HEK293T (cell line): Measurements from ENCODE around the gene ST3GAL4.

ENCODE experiments used
- CTCF ChIA-PET: fragments of 350-600 bp; formaldehyde crosslinking; extraction: SDS; loops from one replicate; lab custom pipeline; 2021; ENCODE audit warnings: antibody characterized with exemption, inconsistent platforms; lab: Yijun Ruan, JAX
- POLR2A ChIA-PET: fragments of 350-600 bp; formaldehyde crosslinking; extraction: SDS; loops from one replicate; lab custom pipeline; 2020; ENCODE audit warnings: antibody characterized with exemption, inconsistent platforms; lab: Yijun Ruan, JAX
- DNase-seq: peaks from one replicate; pipeline ENCODE4 v3.0.0; 2012; ENCODE audit warnings: mixed read lengths; ENCODE audit errors: extremely low spot score
- ARNT ChIP-seq: fragments of 450-650 bp; IDR thresholded peaks from 2 replicates; pipeline ENCODE4 v1.6.1; 2017; ENCODE audit warnings: mild to moderate bottlenecking
- BHLHE40 ChIP-seq: fragments of 450-650 bp; IDR thresholded peaks from 2 replicates; pipeline ENCODE4 v1.6.1; 2016; ENCODE audit warnings: mild to moderate bottlenecking, moderate library complexity, borderline replicate concordance
- CTBP1 ChIP-seq: fragments of 450-650 bp; IDR thresholded peaks from 2 replicates; pipeline ENCODE4 v1.6.1; 2016; ENCODE audit warnings: borderline replicate concordance
- ELF4 ChIP-seq: fragments of 450-650 bp; IDR thresholded peaks from 2 replicates; pipeline ENCODE4 v1.6.1; 2017; ENCODE audit warnings: antibody characterized with exemption
- FOXA1 ChIP-seq: fragments of 450-650 bp; IDR thresholded peaks from 2 replicates; pipeline ENCODE4 v1.6.1; 2016; ENCODE audit warnings: mild to moderate bottlenecking
- FOXK2 ChIP-seq: fragments of 450-650 bp; IDR thresholded peaks from 2 replicates; pipeline ENCODE4 v1.6.1; 2016; ENCODE audit warnings: mild to moderate bottlenecking
- FOXM1 ChIP-seq: fragments of 450-650 bp; IDR thresholded peaks from 2 replicates; pipeline ENCODE4 v1.6.1; 2017; ENCODE audit warnings: mild to moderate bottlenecking, borderline replicate concordance
- HDGF ChIP-seq: fragments of 450-650 bp; IDR thresholded peaks from 2 replicates; pipeline ENCODE4 v1.6.1; 2017; ENCODE audit warnings: antibody characterized with exemption, borderline replicate concordance
- L3MBTL2 ChIP-seq: fragments of 450-650 bp; conservative IDR thresholded peaks from 2 replicates; pipeline ENCODE4 v1.6.1; 2016; ENCODE audit warnings: mild to moderate bottlenecking
- LEF1 ChIP-seq: fragments of 450-650 bp; IDR thresholded peaks from 2 replicates; pipeline ENCODE4 v1.6.1; 2017; ENCODE audit warnings: mild to moderate bottlenecking, borderline replicate concordance
- NFRKB ChIP-seq: fragments of 450-650 bp; IDR thresholded peaks from 2 replicates; pipeline ENCODE4 v1.6.1; 2016; ENCODE audit warnings: mild to moderate bottlenecking, moderate library complexity
- SP1 ChIP-seq: fragments of 450-650 bp; IDR thresholded peaks from 2 replicates; pipeline ENCODE4 v1.6.1; 2017
- SUZ12 ChIP-seq: fragments of 450-650 bp; IDR thresholded peaks from 2 replicates; pipeline ENCODE4 v1.6.1; 2016; ENCODE audit warnings: mild to moderate bottlenecking
- TARDBP ChIP-seq: fragments of 450-650 bp; IDR thresholded peaks from 2 replicates; pipeline ENCODE4 v1.6.1; 2016
- ZNF384 ChIP-seq: fragments of 450-650 bp; IDR thresholded peaks from 2 replicates; pipeline ENCODE4 v1.6.1; 2016
- TF ChIP-seq, protein P1 (sequence below): fragments of 450-650 bp; IDR thresholded peaks from 2 replicates; pipeline ENCODE4 v1.6.1; 2016

Gene ST3GAL4

DNA sequence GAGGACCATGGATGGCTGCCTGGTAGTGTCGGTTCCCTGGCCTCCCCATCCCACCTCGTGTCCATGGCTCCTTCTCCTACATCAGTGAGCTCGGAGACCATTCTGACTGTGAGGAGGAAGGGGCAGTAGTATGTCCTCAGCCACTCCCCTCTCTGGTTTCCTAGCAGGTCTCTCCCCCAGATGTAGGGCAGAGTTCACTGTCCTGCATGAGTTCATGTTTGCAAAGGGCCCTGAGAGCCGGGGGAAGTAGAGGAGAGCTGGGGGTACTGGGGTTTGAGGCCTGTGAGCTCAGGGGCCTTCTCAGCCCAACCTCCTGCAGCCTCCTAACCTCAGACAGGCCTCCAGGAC, 18.4 kb upstream of the ST3GAL4 start:
- DNase-seq: no peak
- POLR2A ChIA-PET: interaction anchor here (1.2 kb wide), 1 partner anchor 19 kb away, joined by 3 read pairs; the partner anchor contains the start of gene ST3GAL4
- no peak for TF ChIP-seq ARNT
- TF ChIP-seq SUZ12: no peak
- no peak for TF ChIP-seq FOXA1
- CTCF ChIA-PET: no interaction called here

GRCh38 chr11:126337474-126338241, 17.8 kb upstream of the ST3GAL4 start:
- no peak for TF ChIP-seq TARDBP
- no peak for DNase-seq
- CTCF ChIA-PET: interaction anchor here (0.6 kb wide), 1 partner anchor 21 kb away, joined by 3 read pairs; no protein-coding TSS in a partner anchor
- POLR2A ChIA-PET: interaction anchor here (0.6 to 1.2 kb wide), 2 partner anchors 11 to 18 kb away, joined by 3 read pairs; partner anchors contain the start of gene ST3GAL4

DNA sequence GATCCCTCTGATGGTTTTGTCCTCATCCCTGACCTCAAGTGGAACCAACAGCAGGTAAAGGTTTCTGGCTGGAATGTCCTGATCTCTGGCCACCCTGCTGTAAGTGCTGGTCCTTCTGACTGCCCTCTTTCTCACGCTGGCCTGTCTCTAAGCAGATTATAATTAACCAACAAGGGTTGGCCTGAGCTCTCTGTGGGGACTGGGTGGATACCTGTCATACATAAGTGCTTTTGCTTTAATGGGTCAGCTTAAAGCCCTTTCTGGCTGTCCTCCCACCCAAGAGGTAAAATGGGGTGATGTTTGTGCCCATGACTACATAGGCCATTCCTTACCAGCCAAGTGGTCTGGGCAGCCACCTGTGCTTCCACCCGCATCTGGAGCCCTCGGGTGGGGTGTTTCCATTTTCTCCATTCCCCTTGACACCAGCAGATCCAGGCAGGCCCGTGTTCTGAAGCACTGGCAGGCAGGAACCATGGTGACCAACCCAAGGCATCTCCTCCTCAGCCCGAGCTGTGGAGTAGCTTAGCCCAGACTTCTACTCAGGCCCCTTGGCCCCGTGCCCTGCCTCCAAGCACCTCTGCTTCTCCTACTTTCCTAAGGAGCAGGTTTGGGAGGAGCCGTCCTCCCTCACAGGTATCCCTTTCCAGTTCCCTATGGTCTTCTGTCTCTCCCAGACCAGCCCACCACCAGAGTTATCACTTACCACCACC, 17.0 kb upstream of the ST3GAL4 start:
- CTCF ChIA-PET: no interaction called here
- TF ChIP-seq CTBP1 (no peak), SUZ12 (no peak), NFRKB (no peak), HDGF (no peak)
- TF ChIP-seq, protein P1, sequence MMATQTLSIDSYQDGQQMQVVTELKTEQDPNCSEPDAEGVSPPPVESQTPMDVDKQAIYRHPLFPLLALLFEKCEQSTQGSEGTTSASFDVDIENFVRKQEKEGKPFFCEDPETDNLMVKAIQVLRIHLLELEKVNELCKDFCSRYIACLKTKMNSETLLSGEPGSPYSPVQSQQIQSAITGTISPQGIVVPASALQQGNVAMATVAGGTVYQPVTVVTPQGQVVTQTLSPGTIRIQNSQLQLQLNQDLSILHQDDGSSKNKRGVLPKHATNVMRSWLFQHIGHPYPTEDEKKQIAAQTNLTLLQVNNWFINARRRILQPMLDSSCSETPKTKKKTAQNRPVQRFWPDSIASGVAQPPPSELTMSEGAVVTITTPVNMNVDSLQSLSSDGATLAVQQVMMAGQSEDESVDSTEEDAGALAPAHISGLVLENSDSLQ: no peak
- POLR2A ChIA-PET: no interaction called here
- DNase-seq: no peak

DNA sequence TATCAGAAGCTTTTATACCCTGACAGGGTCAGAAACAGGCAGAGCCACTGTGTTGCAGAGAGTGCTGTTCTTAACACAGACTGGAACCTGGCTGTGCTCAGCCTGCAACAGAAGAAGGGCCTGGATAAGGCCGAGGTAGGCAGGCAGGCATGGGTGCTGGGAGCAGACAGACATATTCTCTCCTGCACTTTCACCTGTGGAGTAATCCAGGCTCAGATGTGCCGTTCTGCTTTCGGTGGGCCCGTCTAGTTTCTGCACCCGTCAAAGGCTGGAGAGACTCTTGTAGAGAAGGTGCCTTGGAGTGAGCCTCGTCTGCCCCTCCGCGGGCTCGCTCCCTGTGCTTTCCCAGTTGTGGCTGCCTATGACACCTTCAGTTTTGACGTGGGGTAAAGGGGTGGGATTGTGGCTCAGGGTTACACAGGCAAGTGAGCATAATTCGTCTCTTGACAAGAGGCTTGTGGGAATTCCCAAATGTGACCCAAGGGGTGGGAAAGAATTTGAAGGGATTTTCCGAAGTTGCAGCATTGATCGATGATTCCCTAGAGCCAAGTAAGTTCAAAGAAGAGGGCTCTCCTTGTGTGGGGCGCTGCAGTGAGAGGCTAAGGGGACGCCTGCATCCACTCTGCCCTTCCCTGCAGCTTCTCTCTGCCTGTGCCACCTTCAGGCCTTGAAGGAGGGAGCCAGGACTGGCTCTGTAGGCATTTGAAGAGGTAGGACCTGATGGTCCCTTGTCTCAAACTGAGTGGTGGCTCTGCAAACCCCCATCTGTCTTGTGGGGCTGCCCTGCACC, 16.2 kb upstream of the ST3GAL4 start:
- TF ChIP-seq NFRKB: no peak
- no peak for TF ChIP-seq FOXA1
- no peak for TF ChIP-seq ELF4
- TF ChIP-seq LEF1: no peak
- TF ChIP-seq SP1: no peak
- no peak for TF ChIP-seq BHLHE40
- TF ChIP-seq CTBP1: no peak
- no peak for TF ChIP-seq FOXK2
- ChIA-PET POLR2A (interaction anchor here (1.7 kb wide), 1 partner anchor 16 kb away, joined by 6 read pairs; the partner anchor contains the start of gene ST3GAL4), CTCF (no interaction called here)
- no peak for DNase-seq

DNA sequence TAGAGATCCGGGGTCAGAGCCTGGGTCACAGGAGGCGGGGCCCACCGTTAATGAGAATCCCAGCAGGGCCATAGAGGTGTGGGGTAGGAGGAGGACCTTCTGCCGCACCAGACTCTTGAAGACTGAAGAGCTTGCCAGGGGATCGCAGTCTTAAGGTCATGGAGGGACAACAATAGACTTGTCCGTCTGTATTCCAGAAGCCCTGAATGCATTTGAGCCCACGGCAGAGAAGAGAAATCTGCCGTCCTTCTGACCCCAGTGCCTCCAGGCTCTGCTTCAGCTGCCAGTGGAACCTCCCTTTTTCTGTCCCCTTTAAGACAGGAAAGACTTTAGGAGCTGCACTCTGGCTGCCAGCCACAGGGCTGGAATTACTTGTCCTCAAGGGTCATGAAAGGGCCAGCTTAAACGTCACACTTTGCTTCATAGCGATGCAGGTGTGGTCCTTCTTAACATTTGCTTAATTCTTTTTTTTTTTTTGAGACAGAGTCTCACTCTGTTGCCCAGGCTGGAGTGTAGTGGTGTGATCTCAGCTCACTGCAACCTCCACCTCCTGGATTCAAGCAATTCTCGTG, 15.5 kb upstream of the ST3GAL4 start:
- TF ChIP-seq SUZ12: no peak
- no peak for TF ChIP-seq CTBP1
- no peak for TF ChIP-seq TARDBP
- TF ChIP-seq HDGF: no peak
- no peak for TF ChIP-seq LEF1
- TF ChIP-seq NFRKB: no peak
- no peak for TF ChIP-seq ARNT
- TF ChIP-seq FOXA1: no peak
- no peak for TF ChIP-seq ZNF384
- no peak for TF ChIP-seq FOXM1
- TF ChIP-seq, protein P1: no peak
- no peak for TF ChIP-seq BHLHE40
- TF ChIP-seq FOXK2: no peak
- no peak for TF ChIP-seq L3MBTL2
- TF ChIP-seq SP1: no peak
- TF ChIP-seq ELF4: no peak
- no peak for DNase-seq
- ChIA-PET CTCF (interaction anchor here (0.7 kb wide), 1 partner anchor 139 kb away, joined by 3 read pairs; no protein-coding TSS in a partner anchor), POLR2A (interaction anchor here (1.7 kb wide), 1 partner anchor 15 kb away, joined by 6 read pairs; the partner anchor contains the start of gene ST3GAL4)

DNA sequence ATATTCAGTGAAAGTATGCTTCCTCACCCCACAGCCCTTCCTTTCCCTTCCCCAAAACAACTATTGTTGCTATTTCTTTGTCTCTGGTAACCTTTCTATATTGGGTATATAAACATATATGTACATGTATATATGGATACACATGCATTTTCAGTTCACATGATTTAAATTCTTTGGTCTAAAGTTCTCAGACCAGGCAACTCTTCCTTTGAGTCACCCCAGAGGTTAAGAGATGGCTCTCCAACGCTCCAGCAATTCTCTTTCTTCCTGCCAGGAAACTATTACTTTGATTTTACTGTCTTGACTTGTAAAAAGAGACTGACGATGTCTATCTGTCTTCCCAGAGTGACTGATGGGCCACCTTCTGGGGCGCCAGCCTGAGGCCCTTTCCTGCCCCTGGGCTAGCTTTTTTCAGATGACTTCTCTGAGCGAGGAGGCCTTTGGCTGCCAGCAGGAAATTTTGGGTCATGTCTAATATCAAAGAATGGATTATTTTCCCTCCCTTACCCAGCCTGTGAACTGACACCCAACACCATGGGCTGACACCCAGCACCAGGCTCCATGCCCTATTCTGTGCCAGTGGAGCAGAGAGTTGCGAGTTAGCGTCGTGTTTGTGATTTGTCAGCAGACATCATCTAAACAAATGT, 14.4 kb upstream of the ST3GAL4 start:
- ChIA-PET POLR2A (interaction anchor here (1.7 kb wide), 1 partner anchor 14 kb away, joined by 6 read pairs; the partner anchor contains the start of gene ST3GAL4), CTCF (no interaction called here)
- TF ChIP-seq FOXM1: no peak
- no peak for TF ChIP-seq CTBP1
- TF ChIP-seq BHLHE40: no peak
- TF ChIP-seq HDGF: no peak
- no peak for DNase-seq
